HG02798 (cell line): ENCODE measurements around the gene ATN1.
A peak's percentile ranks its signal among the peaks of the same experiment; 100 is the strongest.

Source experiments
- ATAC-seq: cut with Tn5 transposase; IDR thresholded peaks from one replicate; pipeline ENCODE4 v1.9.1; 2021; ENCODE audit warnings: mild to moderate bottlenecking; ENCODE audit not compliant: unreplicated experiment, poor library complexity

ATN1 gene

DNA sequence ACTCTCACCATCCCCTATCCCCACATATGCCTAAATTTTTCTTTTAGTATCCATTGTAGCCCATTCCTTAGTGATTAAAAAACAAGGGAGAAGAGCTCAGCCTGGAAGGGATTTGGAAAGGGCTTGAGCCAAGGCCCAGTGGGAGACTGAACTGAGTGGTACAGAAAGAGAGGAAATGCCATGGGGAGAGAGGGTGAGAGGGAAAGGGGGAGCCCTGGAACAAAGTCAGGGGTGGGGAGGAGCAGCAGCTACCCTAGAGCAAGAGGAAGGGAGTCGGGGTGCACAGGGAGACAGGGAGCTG lies 2.6 kb upstream of the ATN1 start:
- ATAC-seq = no peak

DNA sequence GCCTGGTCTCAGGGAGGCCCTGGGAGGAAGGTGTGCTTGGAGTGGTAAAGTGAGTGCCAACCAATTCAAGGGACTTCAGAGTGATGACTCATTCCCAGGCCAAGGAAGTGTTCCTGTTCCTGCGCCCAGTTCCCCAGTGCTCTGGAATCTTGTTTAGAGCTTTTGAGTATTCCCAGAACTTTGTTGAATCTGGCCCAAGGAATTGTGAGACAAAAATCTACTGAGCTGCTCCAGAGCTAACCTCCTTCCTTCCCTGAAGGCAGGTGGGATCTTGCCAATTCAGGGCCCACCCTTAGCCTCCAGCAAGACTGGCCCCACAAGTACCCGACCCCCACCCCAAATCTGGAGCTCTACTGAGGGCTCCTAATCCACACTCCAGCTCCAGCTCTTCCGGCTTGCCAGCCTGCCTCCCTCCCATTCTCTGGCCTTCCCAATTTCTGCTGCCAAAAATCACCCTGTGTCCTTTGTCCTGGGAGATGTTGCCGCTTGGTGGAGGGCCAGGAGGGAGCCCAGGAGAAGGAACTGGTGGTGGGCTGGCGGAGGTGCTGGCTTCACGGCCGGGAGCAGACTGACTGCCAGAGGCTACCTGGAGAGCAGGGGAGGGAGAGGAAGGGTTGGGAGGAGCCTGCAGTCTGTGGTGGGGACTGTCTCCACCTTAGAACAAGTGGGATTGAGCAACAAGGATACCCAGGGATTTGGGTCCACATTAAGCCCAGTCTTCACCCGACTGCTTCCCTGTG lies 2.0 kb upstream of the ATN1 start:
- no peak for ATAC-seq

DNA sequence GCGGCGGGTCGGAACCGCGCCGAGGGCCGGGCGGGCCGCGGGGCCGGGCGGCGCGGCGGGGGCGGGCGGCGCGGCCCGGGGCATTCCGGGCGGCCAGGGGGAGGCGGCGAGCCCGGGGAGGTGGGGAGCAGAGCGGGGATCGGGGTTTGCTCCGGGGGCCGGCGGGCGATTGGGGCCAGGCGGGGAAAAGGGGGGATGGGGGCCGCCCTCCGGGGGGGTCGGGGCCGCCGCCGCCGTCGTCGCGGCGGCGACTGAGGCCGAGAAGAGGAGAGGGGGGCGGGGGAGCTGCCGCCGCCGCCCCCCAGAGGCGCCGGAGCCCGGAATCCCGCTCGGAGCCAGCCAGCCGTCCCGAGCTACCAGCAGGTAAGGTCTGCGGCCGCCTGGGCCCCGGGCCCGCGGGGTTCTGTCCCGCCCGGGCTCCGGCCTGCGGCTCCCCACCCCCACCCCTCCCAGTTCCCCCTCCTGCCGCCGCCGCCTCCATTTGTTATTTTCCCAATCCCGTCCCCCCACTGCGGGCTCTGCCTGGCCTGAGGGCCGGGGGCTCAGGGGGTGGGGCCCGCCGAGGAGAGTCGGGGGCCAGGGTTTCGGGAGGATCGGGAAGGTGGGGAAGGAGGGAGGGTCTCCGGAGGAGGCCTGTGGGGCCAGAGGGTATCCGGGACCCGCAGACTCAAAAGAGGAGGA lies 403 bp downstream of the ATN1 start:
- no peak for ATAC-seq

DNA sequence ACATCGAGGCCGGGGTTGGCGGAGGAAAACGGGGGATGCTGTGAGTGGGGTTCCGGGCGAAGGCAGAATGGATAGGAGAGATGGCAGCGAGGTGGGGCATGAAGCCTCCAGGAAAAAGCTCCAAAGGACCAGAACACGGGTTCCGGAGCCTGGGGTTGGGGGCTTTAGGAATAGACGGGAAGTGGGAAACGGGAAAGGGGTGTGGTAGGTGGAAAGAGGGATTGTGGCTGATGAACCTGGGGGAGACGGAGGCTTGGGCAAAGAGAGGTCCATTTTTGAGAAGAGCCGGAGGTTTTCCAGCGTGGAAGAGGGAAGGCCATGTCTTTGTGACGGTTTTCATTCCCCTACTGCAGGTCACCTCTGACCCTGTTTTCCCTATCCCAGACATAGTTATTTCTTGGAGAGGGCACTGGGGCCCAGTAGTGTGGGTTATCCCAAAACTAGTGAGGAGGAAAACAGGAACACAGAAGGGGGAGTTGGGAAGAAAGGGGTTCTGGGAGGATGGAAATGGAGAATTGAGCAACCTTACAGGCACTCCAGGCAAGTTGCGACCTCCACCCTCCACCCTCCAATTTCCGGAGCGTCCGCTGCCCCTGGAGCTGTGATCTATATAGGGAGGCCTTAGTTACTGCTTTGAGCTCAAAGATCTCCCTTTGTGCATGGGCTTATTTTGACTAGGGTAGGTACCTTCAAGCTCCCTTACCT lies 1.1 kb downstream of the ATN1 start:
- no peak for ATAC-seq

DNA sequence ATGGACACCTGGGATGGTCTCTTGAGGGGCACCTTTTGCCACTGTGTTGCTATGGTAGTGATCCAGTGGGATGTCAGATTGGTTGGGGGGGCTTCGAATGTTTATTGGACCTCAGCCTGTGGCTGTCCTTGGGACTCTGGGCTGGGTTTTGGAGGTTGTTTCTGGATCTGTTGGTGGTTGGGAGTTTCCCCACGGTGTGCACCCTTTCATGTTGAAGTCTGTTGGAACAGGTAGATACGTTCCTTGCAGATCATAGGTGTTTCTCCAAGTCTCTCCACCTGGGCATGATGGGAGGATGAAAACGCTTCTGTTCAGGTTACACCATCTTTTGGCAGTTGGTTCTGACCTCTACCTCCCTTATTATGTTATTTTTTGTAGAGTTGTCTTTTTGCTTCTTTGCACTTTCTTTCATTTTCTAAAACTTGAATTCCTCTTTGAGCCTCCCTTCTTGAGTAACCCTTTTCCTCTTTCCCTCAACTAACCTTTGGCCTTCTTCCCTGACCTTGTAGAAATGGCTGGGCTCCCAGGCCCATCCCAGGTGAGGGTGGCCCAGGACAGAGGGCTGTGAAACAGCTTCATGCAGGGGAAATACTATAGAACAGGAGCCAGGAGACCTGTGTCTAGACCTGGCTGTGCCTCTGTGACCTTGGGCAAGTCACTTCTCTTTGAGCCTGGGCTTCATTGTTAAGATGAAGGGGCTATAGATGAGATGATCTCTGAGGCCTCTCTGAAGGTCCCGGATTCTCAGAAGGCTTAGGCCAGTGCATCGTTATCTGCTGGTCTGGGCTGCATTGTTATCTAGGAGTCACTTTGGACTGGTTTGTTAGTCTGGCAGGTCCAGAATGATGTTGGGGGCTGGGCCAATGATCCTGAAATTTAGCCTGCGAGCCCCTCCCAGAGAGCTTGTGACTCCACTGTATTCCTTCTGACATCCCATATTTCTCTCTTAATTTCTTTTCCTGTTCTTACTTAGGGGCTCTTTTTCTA lies 2.0 kb downstream of the ATN1 start:
- ATAC-seq = no peak

DNA sequence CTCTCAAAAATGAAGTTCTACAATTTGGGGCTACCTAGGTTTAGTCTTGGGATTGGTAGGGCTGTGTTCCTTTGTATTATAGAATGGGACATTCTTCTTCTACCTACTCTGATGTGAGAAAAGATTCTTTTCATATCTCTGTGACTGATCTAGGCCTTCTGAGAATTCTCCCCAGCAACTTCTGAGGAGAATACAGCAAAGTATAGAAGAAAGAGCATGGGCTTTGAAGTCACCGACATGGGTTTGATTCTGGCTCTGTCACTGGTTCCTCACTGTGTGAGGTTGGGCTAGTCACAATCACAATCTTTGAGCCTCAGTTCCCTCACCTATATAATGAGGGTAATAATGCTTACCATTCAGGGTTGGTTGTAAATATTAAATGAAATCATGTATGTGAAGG lies 5.0 kb downstream of the ATN1 start:
- ATAC-seq = no peak

DNA sequence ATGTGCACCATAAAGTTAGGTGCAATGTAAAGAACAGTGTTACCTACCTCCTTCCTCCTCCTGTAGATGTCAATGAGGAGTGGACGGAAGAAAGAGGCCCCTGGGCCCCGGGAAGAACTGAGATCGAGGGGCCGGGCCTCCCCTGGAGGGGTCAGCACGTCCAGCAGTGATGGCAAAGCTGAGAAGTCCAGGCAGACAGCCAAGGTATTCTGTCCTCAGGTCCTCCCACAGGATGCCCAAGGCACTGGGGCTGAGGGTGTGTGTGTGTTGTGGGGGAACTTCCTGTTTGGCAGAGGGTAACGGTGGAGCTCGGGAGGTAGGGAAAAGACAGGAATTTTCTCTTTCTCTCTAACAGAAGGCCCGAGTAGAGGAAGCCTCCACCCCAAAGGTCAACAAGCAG lies 6.4 kb downstream of the ATN1 start:
- no peak for ATAC-seq

DNA sequence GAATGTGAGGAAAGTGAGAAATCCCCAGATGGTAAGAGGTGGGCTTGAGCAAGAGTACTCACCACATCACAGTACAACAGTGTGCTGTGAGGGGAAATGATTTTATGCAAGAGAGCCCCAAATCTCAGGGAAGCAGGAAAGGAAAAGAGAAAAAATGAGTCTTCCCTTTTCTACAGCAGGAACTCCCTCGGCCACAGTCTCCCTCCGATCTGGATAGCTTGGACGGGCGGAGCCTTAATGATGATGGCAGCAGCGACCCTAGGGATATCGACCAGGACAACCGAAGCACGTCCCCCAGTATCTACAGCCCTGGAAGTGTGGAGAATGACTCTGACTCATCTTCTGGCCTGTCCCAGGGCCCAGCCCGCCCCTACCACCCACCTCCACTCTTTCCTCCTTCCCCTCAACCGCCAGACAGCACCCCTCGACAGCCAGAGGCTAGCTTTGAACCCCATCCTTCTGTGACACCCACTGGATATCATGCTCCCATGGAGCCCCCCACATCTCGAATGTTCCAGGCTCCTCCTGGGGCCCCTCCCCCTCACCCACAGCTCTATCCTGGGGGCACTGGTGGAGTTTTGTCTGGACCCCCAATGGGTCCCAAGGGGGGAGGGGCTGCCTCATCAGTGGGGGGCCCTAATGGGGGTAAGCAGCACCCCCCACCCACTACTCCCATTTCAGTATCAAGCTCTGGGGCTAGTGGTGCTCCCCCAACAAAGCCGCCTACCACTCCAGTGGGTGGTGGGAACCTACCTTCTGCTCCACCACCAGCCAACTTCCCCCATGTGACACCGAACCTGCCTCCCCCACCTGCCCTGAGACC lies 7.8 kb downstream of the ATN1 start:
- no peak for ATAC-seq

DNA sequence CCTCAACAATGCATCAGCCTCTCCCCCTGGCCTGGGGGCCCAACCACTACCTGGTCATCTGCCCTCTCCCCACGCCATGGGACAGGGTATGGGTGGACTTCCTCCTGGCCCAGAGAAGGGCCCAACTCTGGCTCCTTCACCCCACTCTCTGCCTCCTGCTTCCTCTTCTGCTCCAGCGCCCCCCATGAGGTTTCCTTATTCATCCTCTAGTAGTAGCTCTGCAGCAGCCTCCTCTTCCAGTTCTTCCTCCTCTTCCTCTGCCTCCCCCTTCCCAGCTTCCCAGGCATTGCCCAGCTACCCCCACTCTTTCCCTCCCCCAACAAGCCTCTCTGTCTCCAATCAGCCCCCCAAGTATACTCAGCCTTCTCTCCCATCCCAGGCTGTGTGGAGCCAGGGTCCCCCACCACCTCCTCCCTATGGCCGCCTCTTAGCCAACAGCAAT lies 8.5 kb downstream of the ATN1 start:
- no peak for ATAC-seq

DNA sequence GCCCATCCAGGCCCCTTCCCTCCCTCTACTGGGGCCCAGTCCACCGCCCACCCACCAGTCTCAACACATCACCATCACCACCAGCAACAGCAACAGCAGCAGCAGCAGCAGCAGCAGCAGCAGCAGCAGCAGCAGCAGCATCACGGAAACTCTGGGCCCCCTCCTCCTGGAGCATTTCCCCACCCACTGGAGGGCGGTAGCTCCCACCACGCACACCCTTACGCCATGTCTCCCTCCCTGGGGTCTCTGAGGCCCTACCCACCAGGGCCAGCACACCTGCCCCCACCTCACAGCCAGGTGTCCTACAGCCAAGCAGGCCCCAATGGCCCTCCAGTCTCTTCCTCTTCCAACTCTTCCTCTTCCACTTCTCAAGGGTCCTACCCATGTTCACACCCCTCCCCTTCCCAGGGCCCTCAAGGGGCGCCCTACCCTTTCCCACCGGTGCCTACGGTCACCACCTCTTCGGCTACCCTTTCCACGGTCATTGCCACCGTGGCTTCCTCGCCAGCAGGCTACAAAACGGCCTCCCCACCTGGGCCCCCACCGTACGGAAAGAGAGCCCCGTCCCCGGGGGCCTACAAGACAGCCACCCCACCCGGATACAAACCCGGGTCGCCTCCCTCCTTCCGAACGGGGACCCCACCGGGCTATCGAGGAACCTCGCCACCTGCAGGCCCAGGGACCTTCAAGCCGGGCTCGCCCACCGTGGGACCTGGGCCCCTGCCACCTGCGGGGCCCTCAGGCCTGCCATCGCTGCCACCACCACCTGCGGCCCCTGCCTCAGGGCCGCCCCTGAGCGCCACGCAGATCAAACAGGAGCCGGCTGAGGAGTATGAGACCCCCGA lies 9.1 kb downstream of the ATN1 start:
- peak; percentile 4 for ATAC-seq

DNA sequence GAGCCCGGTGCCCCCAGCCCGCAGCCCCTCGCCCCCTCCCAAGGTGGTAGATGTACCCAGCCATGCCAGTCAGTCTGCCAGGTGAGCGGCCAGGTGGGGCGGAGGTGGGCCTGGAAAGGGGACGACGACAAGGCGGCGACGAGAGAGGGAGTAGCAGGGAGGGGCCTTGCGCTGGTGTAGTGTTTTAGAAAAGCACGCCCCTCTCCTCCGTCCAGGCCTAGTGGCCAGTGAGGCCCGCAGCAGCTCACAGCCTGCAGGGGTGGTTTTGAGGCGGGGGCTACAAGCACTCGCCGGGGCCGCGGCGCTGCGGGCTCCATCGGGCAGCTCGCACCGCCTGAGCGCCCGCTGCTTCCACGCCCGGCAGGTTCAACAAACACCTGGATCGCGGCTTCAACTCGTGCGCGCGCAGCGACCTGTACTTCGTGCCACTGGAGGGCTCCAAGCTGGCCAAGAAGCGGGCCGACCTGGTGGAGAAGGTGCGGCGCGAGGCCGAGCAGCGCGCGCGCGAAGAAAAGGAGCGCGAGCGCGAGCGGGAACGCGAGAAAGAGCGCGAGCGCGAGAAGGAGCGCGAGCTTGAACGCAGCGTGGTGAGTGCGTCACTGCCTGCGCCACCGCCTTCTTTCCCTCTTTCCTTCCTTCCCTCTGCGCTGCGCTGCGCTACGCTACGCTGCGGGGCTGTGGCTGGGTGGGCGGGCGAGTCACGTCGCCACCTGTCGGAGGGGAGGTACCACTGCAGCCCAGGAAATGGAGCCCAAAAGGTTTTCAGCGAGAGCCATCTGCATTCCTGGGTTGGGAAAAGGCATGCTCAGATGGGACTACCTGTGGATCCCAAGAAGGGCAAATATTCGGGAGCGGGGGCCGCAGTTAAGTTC lies 10.0 kb downstream of the ATN1 start:
- peak; percentile 93 for ATAC-seq

DNA sequence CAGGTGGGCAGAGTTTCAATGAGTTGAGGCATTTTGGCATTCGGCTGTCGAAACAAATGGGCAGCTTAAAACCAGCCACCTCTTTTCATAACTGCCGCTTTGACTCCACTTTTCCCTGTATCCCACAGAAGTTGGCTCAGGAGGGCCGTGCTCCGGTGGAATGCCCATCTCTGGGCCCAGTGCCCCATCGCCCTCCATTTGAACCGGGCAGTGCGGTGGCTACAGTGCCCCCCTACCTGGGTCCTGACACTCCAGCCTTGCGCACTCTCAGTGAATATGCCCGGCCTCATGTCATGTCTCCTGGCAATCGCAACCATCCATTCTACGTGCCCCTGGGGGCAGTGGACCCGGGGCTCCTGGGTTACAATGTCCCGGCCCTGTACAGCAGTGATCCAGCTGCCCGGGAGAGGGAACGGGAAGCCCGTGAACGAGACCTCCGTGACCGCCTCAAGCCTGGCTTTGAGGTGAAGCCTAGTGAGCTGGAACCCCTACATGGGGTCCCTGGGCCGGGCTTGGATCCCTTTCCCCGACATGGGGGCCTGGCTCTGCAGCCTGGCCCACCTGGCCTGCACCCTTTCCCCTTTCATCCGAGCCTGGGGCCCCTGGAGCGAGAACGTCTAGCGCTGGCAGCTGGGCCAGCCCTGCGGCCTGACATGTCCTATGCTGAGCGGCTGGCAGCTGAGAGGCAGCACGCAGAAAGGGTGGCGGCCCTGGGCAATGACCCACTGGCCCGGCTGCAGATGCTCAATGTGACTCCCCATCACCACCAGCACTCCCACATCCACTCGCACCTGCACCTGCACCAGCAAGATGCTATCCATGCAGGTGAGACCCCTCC lies 10.8 kb downstream of the ATN1 start:
- no peak for ATAC-seq

DNA sequence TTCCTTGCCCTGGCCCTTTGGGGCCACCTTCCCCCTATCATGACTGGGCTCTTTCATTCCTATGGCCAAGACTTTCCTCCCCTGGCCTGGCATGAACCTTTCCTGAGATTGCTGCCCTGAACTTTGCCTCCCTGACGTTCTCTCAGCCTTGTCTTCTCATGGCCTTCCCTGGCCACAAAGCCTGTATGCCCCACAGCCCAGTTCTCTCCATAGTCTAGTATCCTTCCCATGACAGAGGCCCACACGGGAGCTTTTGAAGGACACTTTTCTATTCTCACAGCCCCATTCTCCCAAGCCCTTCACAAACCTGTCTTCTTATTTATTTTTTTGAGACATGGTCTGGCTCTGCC lies 11.4 kb downstream of the ATN1 start:
- no peak for ATAC-seq

DNA sequence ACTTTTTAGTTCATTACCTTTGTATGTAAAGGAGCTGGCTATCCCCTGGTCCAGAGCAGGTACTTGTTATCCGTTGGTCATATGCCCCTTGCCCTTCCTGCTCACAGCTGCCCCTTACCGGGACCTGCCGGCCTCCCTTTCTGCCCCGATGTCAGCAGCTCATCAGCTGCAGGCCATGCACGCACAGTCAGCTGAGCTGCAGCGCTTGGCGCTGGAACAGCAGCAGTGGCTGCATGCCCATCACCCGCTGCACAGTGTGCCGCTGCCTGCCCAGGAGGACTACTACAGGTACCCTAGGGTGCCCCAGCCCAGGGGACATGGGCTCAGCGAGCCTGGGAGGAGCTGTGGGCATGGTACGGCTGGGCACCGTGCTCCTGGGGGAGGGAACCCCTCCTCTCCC lies 13.5 kb downstream of the ATN1 start:
- ATAC-seq = no peak

DNA sequence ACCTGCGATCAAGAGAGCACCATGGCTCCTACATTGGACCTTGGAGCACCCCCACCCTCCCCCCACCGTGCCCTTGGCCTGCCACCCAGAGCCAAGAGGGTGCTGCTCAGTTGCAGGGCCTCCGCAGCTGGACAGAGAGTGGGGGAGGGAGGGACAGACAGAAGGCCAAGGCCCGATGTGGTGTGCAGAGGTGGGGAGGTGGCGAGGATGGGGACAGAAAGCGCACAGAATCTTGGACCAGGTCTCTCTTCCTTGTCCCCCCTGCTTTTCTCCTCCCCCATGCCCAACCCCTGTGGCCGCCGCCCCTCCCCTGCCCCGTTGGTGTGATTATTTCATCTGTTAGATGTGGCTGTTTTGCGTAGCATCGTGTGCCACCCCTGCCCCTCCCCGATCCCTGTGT lies 14.0 kb downstream of the ATN1 start:
- no peak for ATAC-seq

DNA sequence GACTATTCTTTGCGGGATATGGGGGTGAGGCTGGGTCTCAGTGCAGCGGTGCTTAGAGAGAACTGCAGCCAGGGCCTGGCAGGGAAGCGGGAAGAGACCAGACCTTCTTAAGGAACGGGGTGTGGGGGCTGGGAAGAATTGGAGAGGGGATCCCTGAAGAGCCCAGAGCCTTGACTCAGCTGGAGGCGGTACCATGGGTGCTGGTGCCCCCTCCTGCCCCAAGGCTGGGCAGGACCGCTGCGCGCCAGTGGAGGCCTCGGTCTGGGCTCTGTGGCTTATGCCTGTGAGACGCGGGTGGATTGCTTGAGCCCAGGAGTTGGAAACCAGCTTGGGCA lies 14.5 kb downstream of the ATN1 start:
- no peak for ATAC-seq

DNA sequence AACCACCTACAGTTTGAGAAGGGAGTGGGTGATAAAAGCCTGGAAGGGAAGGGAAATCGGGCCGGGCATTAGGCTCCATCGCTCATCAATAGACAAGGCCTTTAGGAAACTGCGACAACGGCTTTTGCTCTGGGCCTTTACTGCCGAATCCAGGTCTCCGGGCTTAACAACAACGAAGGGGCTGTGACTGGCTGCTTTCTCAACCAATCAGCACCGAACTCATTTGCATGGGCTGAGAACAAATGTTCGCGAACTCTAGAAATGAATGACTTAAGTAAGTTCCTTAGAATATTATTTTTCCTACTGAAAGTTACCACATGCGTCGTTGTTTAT lies 15.6 kb downstream of the ATN1 start:
- ATAC-seq = peak; percentile 30
